H1 (cell line): ENCODE results near the gene C21orf91.

Experiments
- ATF2 ChIP-seq: IDR thresholded peaks from 2 replicates; pipeline ENCODE4 v1.6.1; 2012; ENCODE audit warnings: low read length, inconsistent platforms
- CTCF ChIP-seq, 3 experiments: IDR thresholded peaks; 1 replicate in 2 of 3; 2 replicates in 1 of 3; pipeline versions ENCODE4 v1.5.1 to v1.6.1; 2011; ENCODE audit warnings: low read length in 3 of 3, mild to moderate bottlenecking in 3 of 3, inconsistent platforms in 2 of 3, low read depth in 1 of 3, moderate library complexity in 1 of 3; ENCODE audit not compliant: insufficient read depth in 1 of 3; ENCODE audit errors: control extremely low read depth in 1 of 3
- FOSL1 ChIP-seq: IDR thresholded peaks from 2 replicates; pipeline ENCODE4 v1.6.1; 2011; ENCODE audit warnings: mild to moderate bottlenecking, low read depth, low read length, moderate library complexity; ENCODE audit not compliant: insufficient read depth
- GTF2F1 ChIP-seq: IDR thresholded peaks from 2 replicates; pipeline ENCODE4 v1.6.1; 2012; ENCODE audit warnings: low read depth, low read length, improper control_type of control experiment, borderline replicate concordance
- NANOG ChIP-seq: IDR thresholded peaks from 2 replicates; pipeline ENCODE4 v1.6.1; 2011; ENCODE audit warnings: low read length, low read depth, mild to moderate bottlenecking, inconsistent platforms; ENCODE audit not compliant: insufficient read depth, poor library complexity, severe bottlenecking
- POLR2A ChIP-seq, 2 experiments: IDR thresholded peaks; 1 replicate in 1 of 2; 2 replicates in 1 of 2; pipeline ENCODE4 v1.6.1; 2011; ENCODE audit warnings: low read depth in 2 of 2, low read length in 2 of 2, mild to moderate bottlenecking in 2 of 2; ENCODE audit errors: control extremely low read depth in 1 of 2
- POU5F1 ChIP-seq: IDR thresholded peaks from 2 replicates; pipeline ENCODE4 v1.6.1; 2011; ENCODE audit warnings: low read depth, mild to moderate bottlenecking, low read length, moderate library complexity
- RAD21 ChIP-seq, 2 experiments: IDR thresholded peaks in 1 of 2; conservative IDR thresholded peaks in 1 of 2; 2 replicates each; pipeline ENCODE4 v1.6.1; 2011; ENCODE audit warnings: low read depth in 2 of 2, low read length in 2 of 2, improper control_type of control experiment in 1 of 2, inconsistent platforms in 1 of 2, mild to moderate bottlenecking in 1 of 2, moderate library complexity in 1 of 2
- RBBP5 ChIP-seq: IDR thresholded peaks from 2 replicates; pipeline ENCODE4 v1.7.1; 2012; ENCODE audit warnings: low read depth, mild to moderate bottlenecking, inconsistent platforms, low read length, moderate library complexity, borderline replicate concordance

GRCh38 chr21:17758683-17759082 lies 60.5 kb downstream of the C21orf91 start:
- TF ChIP-seq CTCF (IDR thresholded peaks at IDR 0.05; ENCODE audit: control extremely low read depth in 1 of 3, insufficient read depth in 1 of 3, low read depth in 1 of 3, low read length in 3 of 3), result no peak
- TF ChIP-seq RBBP5, result no peak
- TF ChIP-seq RAD21 (IDR thresholded peaks at IDR 0.05 in 1 of 2, conservative IDR thresholded peaks at IDR 0.05 in 1 of 2; ENCODE audit: low read depth in 2 of 2, low read length in 2 of 2), result no peak
- no peak for TF ChIP-seq POLR2A (IDR thresholded peaks at IDR 0.05; ENCODE audit: control extremely low read depth in 1 of 2, low read depth in 2 of 2, low read length in 2 of 2)
- no peak for TF ChIP-seq ATF2
- TF ChIP-seq NANOG, result no peak
- no peak for TF ChIP-seq GTF2F1
- TF ChIP-seq POU5F1, result no peak
- TF ChIP-seq FOSL1, result no peak
